ENCODE results near the gene SESN3. TPM values are rescaled to one million over a fixed set of nuclear protein-coding genes. Genes with fewer than 3 reads are reported as not detected.
"Not testable (repeated sequence)": the region's sequence is repeated elsewhere in the genome, so short reads cannot be mapped to it uniquely, and the experiment has no call there.

SESN3 gene
- total RNA-seq, 1 donor from 2014 or later: 87.2 TPM

GRCh38 chr11:95142431-95142830, 88.6 kb downstream of the SESN3 start:
- Mint-ChIP-seq H3K27me3 (peaks cover 5% of the 10 kb centered on the region), H3K4me3 (no peak overlapping the region), H3K27ac (no peak overlapping the region), H3K4me1 (peaks cover 10% of the 10 kb centered on the region), H3K9me3 (no peaks in the 10 kb centered on the region), H3K36me3 (ENCODE audit: low read depth) (no peaks in the 10 kb centered on the region)
- CTCF ChIA-PET: interaction anchor here (0.7 to 1.6 kb wide), 3 partner anchors 47 to 73 kb away, joined by 3 to 6 read pairs (median 5); no protein-coding TSS in a partner anchor
- DNase-seq: no peak
- TF ChIP-seq CTCF (IDR thresholded peaks at IDR 0.05): no peak
- ATAC-seq (ENCODE audit: low read depth): no peak
- intact Hi-C loops (cut with micrococcal nuclease): no loop called here
- POLR2A ChIA-PET: interaction anchor here (0.9 to 1.4 kb wide), 3 partner anchors 52 to 647 kb away, joined by 3 to 5 read pairs (median 4); partner anchors contain the start of genes CEP57, ENDOD1, FAM76B and SESN3

- H3K27me3 Mint-ChIP-seq: peaks cover 5% of the 10 kb centered on the region
- ATAC-seq (ENCODE audit: low read depth) (no peak), DNase-seq (no peak)
- H3K9me3 Mint-ChIP-seq: no peaks in the 10 kb centered on the region
- intact Hi-C loops (cut with micrococcal nuclease): no loop called here
- H3K4me1 Mint-ChIP-seq: peaks cover 10% of the 10 kb centered on the region
- no peak overlapping the region for H3K4me3 Mint-ChIP-seq
- no peak for TF ChIP-seq CTCF (IDR thresholded peaks at IDR 0.05)
- ChIA-PET POLR2A (interaction anchor here (0.6 to 1.7 kb wide), 2 partner anchors 73 to 633 kb away, joined by 5 to 8 read pairs; partner anchors contain the start of gene SRSF8), CTCF (interaction anchor here (1.1 to 6.2 kb wide), 3 partner anchors 9 to 70 kb away, joined by 3 to 90 read pairs (median 3); partner anchors contain the start of gene SRSF8)
- no peaks in the 10 kb centered on the region for H3K36me3 Mint-ChIP-seq (ENCODE audit: low read depth)
- H3K27ac Mint-ChIP-seq: no peak overlapping the region
These were observed 90.5 kb downstream of the SESN3 start for GRCh38 chr11:95140397-95141033.

DNA sequence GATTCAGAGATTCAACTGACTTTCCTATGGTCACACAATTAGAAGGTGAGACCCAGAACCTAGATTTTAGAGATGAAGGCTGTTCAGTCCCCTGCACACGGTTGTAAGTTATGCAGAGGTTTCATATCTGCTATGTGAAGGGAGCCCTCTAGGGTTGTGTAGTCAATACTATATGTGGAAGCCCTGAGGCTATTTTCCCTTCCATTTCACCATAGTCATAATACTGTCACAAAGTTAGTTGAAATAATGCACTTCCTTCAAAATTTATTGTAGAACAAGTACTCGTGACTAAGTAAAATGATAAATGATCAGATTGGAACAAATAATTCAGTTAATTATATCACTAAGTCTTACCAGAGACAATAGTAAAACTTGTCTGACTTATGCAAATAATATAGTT, 92.6 kb downstream of the SESN3 start:
- no peak for TF ChIP-seq CTCF (IDR thresholded peaks at IDR 0.05)
- Mint-ChIP-seq H3K9me3 (no peaks in the 10 kb centered on the region), H3K27me3 (no peaks in the 10 kb centered on the region), H3K27ac (no peak overlapping the region), H3K36me3 (ENCODE audit: low read depth) (peaks cover 2% of the 10 kb centered on the region), H3K4me1 (peaks cover 10% of the 10 kb centered on the region), H3K4me3 (no peak overlapping the region)
- intact Hi-C loops (cut with micrococcal nuclease): loop anchor here (1.0 to 2.0 kb wide), 4 partner anchors 42 to 166 kb away; partner anchors contain the start of genes CWC15, ENDOD1 and KDM4D
- CTCF ChIA-PET: interaction anchor here (0.7 to 6.2 kb wide), 7 partner anchors 8 to 165 kb away, joined by 3 to 90 read pairs (median 4); partner anchors contain the start of gene SRSF8
- ATAC-seq (ENCODE audit: low read depth) (peak; percentile 84), DNase-seq (no peak)
- POLR2A ChIA-PET: interaction anchor here (2.0 kb wide), 1 partner anchor 165 kb away, joined by 5 read pairs; the partner anchor contains the start of genes CWC15 and KDM4D

- no peak for TF ChIP-seq CTCF (IDR thresholded peaks at IDR 0.05)
- intact Hi-C loops (cut with micrococcal nuclease): no loop called here
- ATAC-seq (ENCODE audit: low read depth): no peak
- Mint-ChIP-seq H3K27ac (no peak overlapping the region), H3K36me3 (ENCODE audit: low read depth) (peaks cover 9% of the 10 kb centered on the region), H3K9me3 (no peaks in the 10 kb centered on the region), H3K4me3 (no peak overlapping the region), H3K4me1 (peaks cover 5% of the 10 kb centered on the region), H3K27me3 (no peaks in the 10 kb centered on the region)
- DNase-seq: no peak
- CTCF ChIA-PET: interaction anchor here (0.9 to 6.2 kb wide), 8 partner anchors 10 to 164 kb away, joined by 3 to 90 read pairs (median 4); partner anchors contain the start of gene SRSF8
- POLR2A ChIA-PET: interaction anchor here (1.0 to 2.0 kb wide), 3 partner anchors 48 to 164 kb away, joined by 4 to 7 read pairs (median 5); partner anchors contain the start of genes CWC15, KDM4D and SRSF8
These were observed 93.7 kb downstream of the SESN3 start for GRCh38 chr11:95137299-95137698.

DNA sequence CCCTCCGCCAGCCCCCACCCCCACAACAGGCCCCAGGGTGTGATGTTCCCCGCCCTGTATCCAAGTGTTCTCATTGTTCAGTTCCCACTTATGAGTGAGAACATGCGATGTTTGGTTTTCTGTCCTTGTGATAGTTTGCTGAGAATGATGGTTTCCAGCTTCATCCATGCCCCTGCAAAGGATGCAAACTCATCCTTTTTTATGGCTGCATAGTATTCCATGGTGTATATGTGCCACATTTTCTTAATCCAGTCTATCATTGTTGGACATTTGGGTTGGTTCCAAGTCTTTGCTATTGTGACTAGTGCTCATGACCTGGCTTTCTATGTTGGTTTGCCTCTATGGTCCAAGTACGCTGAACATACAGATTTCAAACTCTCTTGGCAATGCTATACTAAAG, 94.3 kb downstream of the SESN3 start:
- ChIA-PET CTCF (interaction anchor here (1.6 to 6.2 kb wide), 2 partner anchors 38 to 67 kb away, joined by 4 to 90 read pairs; partner anchors contain the start of gene SRSF8), POLR2A (interaction anchor here (1.1 to 2.0 kb wide), 2 partner anchors 48 to 163 kb away, joined by 4 to 5 read pairs; partner anchors contain the start of genes CWC15 and KDM4D)
- H3K4me3 Mint-ChIP-seq; intact Hi-C loops (cut with micrococcal nuclease); DNase-seq; ATAC-seq (ENCODE audit: low read depth); H3K9me3 Mint-ChIP-seq; H3K27ac Mint-ChIP-seq; H3K4me1 Mint-ChIP-seq; H3K27me3 Mint-ChIP-seq: not testable (repeated sequence)
- H3K36me3 Mint-ChIP-seq (ENCODE audit: low read depth): peaks cover 13% of the 10 kb centered on the region

All from activated B cell treated with CpG ODN at 0.5 μM for 24 hours (primary cell).